HUES64 (cell line): ENCODE data around the gene PRR5L.

Experiments
- H3K27ac ChIP-seq: 2 replicates; pipeline ENCODE4 v1.7.0; 2013; ENCODE audit warnings: low read depth, low read length, inconsistent platforms
- H3K27me3 ChIP-seq: 2 replicates; pipeline ENCODE4 v1.6.1; 2013; ENCODE audit warnings: mild to moderate bottlenecking, low read length; ENCODE audit not compliant: insufficient read depth
- H3K36me3 ChIP-seq: 2 replicates; pipeline ENCODE4 v1.6.1; 2013; ENCODE audit warnings: mild to moderate bottlenecking, low read length; ENCODE audit not compliant: insufficient read depth
- H3K4me1 ChIP-seq: 2 replicates; pipeline ENCODE4 v1.6.1; 2013; ENCODE audit warnings: mild to moderate bottlenecking, low read length, moderate library complexity; ENCODE audit not compliant: insufficient read depth
- H3K4me3 ChIP-seq: 2 replicates; pipeline ENCODE4 v1.5.1; 2013; ENCODE audit warnings: mild to moderate bottlenecking, low read length, moderate library complexity
- H3K9ac ChIP-seq: 2 replicates; pipeline ENCODE4 v1.6.1; 2013; ENCODE audit warnings: mild to moderate bottlenecking, low read depth, low read length
- H3K9me3 ChIP-seq: 2 replicates; pipeline ENCODE4 v1.6.1; 2013; ENCODE audit warnings: low read depth, low read length; ENCODE audit not compliant: insufficient read depth
- WGBS: fragments of 150-250, 120-280 bp; methylation state at CpG from one replicate; pipeline ENCODE4 v1.1.7; 2013; ENCODE audit warnings: missing lambda C conversion rate; 5-methylcytosine and 5-hydroxymethylcytosine counted together

Gene PRR5L

DNA sequence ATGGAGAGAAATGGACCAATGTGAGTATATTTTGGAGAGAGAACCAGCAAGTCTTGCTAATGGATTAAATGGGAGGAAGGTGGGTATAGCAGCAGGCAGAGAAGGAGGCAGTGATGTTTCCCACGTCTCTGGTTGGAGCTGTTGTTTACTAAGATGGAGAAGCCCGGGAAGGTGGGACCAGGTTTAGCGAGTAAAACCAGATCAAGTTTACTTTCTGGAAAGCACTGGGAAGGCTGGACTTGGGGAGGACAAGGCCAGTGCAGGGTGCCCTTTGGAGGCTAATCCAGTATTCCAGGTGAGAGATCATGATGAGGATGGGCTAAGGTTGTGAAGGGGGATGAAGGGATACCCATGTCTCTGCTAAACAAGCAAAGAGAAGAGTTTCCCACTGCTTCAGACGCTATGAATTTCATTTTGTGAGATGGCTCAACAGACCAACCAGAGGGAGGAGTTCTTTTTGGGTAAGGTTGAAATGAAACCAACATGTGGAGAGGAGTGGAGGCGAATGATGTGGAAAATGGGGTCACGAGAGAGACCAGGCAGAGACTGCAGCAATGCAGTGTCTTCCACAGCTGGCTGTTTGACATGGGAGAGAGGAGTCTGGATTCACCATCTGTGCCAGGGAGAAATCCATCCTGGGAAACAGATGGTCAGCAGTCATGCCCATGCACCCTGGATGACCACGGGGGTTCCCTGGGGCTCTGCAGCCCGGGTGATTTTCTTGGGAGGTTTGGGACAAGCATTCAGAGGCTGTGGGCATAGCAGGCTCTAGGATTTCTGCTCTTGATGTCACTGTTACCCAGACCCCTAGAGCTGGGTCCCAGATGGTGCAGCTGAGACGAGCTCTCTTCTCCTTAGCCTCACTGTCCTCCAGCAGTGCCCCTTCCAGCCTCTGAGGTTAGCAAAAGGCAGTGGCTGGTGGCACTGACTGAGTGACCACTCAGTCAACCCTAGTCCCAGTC lies 31.8 kb upstream of the PRR5L start:
- 78% methylated on average over 9 of the region's 9 CpGs for WGBS
- Histone ChIP-seq H3K4me1 (no peaks in the 10 kb centered on the region), H3K36me3 (no peaks in the 10 kb centered on the region), H3K9me3 (no peaks in the 10 kb centered on the region), H3K9ac (no peak overlapping the region), H3K27ac (no peak overlapping the region), H3K27me3 (no peaks in the 10 kb centered on the region), H3K4me3 (no peak overlapping the region)

DNA sequence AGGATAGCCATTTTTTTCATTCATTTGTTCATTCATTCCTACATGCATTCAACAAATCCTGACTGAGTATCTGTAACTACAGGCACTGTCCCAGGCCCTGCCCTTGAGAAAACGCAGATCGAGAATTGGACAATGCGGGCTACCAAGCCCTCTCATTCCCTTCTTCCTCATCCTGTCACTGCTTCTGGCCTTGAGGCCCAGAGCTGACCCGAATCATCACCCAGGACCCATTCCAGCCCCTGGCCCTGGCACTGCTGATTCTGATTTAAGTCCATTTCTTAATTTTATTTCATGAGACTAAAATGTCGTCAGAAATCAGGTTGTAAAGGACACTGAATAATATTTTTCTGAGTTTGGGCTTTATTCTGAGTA lies 31.1 kb upstream of the PRR5L start:
- H3K27ac ChIP-seq, result no peak overlapping the region
- no peaks in the 10 kb centered on the region for H3K36me3 ChIP-seq
- WGBS, result 93% methylated on average over 5 of the region's 5 CpGs
- no peaks in the 10 kb centered on the region for H3K27me3 ChIP-seq
- H3K9me3 ChIP-seq, result no peaks in the 10 kb centered on the region
- no peaks in the 10 kb centered on the region for H3K4me1 ChIP-seq
- no peak overlapping the region for H3K9ac ChIP-seq
- no peak overlapping the region for H3K4me3 ChIP-seq

DNA sequence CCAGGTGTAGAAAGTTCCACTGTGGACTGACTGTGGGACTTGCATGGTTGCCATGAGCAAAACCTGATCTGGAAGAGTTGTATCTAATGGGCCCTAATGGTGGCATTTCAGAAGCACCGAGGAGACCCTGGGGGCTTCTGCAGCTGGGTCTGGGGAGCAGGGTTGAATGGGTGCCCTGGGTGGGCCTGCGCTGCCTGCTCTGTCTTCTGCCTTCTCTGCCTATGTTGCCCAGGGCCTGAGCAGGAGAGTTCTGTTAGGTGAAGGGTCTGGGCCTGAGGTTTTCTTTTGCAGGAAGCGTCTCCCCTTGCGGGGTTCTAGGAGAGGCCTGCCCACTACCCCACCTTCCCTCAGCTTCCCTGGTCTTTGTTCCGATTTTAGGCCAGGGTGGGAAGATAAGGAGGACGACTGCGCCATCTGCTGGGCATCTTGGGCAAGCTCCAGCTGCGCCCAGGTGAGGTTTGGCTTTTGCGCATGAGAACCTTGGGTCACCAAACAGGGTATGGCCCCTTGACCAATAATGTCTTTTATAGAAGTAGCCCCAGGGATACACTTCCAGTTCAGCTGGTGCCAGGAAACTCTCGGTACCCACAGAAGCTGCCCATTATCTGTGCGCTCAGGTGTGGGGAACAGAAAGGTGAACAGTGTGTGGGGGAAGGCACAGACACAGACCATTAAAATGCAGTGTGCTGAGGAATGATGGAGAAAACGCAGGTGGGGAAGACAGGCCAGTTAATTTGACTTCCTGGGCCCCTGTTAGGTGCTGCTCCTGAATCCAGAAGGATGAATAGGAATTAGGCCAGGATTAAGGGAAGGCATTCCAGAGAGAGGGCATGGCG lies 30.1 kb upstream of the PRR5L start:
- WGBS, result 40% methylated on average over 11 of the region's 13 CpGs

DNA sequence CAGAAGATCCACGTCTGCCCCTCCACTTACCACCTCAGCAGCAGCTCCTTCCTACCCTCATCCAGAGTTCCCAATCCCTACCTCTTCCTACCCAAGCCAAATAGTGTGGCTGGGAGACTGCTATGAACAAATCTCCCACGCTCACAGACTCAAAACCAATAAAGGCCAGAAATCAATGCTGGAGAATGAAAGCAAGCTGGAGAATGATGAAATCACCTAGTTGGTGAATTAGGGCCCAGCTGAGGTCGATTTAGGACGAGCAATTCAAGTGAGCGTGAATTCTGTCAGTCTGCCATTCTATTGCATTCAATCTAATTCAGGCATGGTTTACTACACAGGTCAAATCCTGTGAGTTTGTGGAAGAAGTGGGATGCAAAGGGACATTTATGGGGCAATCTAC lies 29.3 kb upstream of the PRR5L start:
- Histone ChIP-seq H3K27ac (no peak overlapping the region), H3K4me1 (no peaks in the 10 kb centered on the region), H3K4me3 (no peak overlapping the region), H3K9me3 (no peaks in the 10 kb centered on the region), H3K9ac (no peak overlapping the region), H3K36me3 (no peaks in the 10 kb centered on the region), H3K27me3 (no peaks in the 10 kb centered on the region)
- WGBS, result 49% methylated on average over 4 of the region's 5 CpGs

More for the DNA sequence above, 30.1 kb upstream of the PRR5L start:
- no peaks in the 10 kb centered on the region for H3K9me3 ChIP-seq
- no peaks in the 10 kb centered on the region for H3K27me3 ChIP-seq
- no peaks in the 10 kb centered on the region for H3K4me1 ChIP-seq
- no peaks in the 10 kb centered on the region for H3K36me3 ChIP-seq
- no peak overlapping the region for H3K9ac ChIP-seq
- no peak overlapping the region for H3K4me3 ChIP-seq
- no peak overlapping the region for H3K27ac ChIP-seq

DNA sequence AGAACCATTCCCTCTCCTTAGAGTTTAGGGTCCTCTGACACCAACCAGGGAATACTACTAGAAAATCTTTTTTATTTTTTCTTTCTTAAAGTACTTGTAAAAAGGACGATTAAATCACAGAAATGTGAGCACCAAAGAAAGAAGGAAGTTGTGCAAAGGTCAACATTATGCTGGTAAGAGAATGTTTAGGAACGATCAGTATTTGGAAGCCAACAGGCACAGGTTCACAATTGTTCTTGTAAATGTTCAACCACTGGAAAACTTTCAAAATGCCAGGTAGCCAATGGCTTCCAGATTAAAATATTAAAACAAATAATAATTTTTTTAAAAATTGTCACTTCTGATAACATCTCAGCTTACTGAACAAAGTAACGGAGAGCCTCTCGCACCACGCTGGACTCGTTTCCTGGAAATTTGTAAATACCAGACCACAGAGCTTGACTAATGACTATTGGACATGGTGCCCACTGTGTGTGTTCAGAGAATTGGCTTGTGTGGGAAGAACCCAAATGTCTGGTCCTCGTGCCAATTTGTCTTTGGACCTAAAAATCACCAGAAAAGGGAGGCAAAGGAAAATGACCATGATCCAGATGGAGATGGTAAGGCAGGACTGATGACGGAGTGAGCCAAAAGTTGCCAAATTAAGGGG lies 27.6 kb upstream of the PRR5L start:
- H3K27me3 ChIP-seq, result no peaks in the 10 kb centered on the region
- no peak overlapping the region for H3K27ac ChIP-seq
- H3K9ac ChIP-seq, result no peak overlapping the region
- H3K36me3 ChIP-seq, result peaks cover 6% of the 10 kb centered on the region; the same call in 1 of the 2 replicates
- no peaks in the 10 kb centered on the region for H3K9me3 ChIP-seq
- 82% methylated on average over 8 of the region's 8 CpGs for WGBS
- H3K4me1 ChIP-seq, result no peaks in the 10 kb centered on the region
- H3K4me3 ChIP-seq, result no peak overlapping the region

DNA sequence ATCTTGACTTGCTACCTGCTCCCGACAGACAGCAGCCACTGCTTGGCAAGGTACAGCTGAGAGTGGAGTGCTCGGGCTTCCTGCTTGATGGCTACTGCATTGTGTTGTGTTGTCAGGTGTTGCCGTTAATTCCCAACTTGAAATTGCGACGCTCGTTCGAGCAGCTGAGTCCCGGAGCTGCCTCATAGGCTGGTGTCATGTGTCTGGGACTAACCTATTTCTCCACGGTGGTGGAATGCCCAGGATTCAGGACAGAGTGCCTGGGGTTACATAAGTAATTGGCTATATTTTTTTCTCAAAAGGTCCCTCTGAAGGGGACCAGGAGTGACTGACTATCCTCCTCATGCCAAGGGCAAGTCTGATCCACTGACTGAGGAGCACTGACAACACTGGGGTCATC lies 25.4 kb upstream of the PRR5L start:
- Histone ChIP-seq H3K4me3 (no peak overlapping the region), H3K27ac (no peak overlapping the region), H3K9me3 (no peaks in the 10 kb centered on the region), H3K9ac (no peak overlapping the region), H3K27me3 (no peaks in the 10 kb centered on the region), H3K4me1 (no peaks in the 10 kb centered on the region), H3K36me3 (peaks cover 6% of the 10 kb centered on the region; the same call in 1 of the 2 replicates)
- WGBS, result 94% methylated on average over 9 of the region's 9 CpGs

DNA sequence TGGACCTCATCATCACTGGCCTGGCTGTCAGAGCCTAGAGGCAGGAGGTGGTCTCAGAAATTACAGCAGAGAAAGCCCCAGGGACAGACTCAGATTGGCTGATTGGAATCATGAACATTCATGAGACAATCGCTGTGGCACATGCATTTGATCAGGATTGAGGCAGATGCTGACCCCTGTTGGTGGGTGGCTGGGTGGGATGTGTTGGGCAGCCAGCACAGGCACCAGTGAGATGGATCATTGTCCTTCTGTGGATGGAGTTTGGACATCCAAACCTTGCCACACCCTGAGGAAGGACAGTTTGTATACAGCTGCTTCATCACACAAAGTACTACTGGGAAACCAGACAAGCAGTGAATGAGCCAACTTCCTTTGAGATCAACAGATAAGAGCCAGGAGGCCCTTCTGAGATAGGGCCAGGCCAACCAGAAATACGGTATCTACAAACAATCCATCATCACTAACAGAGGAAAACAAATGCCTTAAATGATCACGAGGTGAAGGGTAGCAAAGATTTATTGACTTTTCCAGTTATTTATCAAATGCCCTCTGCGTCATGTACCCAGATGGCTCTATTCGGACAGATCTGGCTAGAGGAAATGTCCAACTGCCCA lies 24.2 kb upstream of the PRR5L start:
- H3K4me3 ChIP-seq, result no peak overlapping the region
- no peak overlapping the region for H3K27ac ChIP-seq
- WGBS, result 96% methylated on average over 5 of the region's 5 CpGs
- no peaks in the 10 kb centered on the region for H3K9me3 ChIP-seq
- peaks cover 9% of the 10 kb centered on the region; the same call in 1 of the 2 replicates for H3K36me3 ChIP-seq
- no peaks in the 10 kb centered on the region for H3K4me1 ChIP-seq
- no peaks in the 10 kb centered on the region for H3K27me3 ChIP-seq
- H3K9ac ChIP-seq, result no peak overlapping the region

DNA sequence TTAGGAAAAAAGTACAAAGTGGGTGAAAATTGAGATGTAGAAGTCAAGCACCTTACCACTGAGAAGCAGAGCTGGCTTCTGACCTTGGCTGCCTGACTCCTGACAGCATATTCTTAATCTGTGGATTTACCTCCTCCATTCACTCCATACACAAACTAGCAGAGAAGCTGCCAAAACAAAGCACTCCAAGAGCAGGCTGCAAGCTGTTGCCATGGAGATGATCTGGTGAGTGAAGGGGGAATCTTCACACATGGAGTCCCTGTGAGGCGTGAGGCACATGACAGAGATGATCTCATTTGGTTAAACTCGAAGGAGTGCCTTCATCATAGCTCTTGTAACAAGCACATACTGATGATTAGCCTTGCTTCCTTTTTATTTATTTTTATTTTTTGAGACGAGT lies 23.0 kb upstream of the PRR5L start:
- H3K4me1 ChIP-seq, result no peaks in the 10 kb centered on the region
- H3K4me3 ChIP-seq, result no peak overlapping the region
- H3K27ac ChIP-seq, result no peak overlapping the region
- peaks cover 9% of the 10 kb centered on the region; the same call in 1 of the 2 replicates for H3K36me3 ChIP-seq
- H3K9me3 ChIP-seq, result no peaks in the 10 kb centered on the region
- 89% methylated on average over 3 of the region's 3 CpGs for WGBS
- H3K27me3 ChIP-seq, result no peaks in the 10 kb centered on the region
- no peak overlapping the region for H3K9ac ChIP-seq

DNA sequence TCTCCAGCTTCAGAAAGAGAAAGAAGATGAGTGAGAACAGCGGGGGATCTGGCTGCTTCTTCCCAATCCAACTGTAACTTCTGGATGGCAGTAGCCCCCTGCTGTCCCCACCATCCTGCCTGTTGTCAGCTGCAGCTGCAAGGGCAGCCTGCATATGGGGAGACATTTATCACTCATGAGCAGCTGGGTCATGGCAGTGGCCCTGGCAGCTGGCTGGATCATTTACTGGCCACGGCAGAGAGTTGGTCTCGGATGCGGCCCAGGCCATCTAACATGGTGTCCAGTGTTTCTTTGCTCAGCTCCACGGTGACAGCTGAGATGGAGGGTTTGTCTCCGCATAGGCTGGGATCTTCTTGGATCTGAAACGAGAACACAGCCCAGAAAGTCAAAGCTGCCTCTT lies 21.7 kb upstream of the PRR5L start:
- no peak overlapping the region for H3K27ac ChIP-seq
- H3K9me3 ChIP-seq, result no peaks in the 10 kb centered on the region
- no peaks in the 10 kb centered on the region for H3K27me3 ChIP-seq
- peaks cover 9% of the 10 kb centered on the region; the same call in 1 of the 2 replicates for H3K36me3 ChIP-seq
- H3K9ac ChIP-seq, result no peak overlapping the region
- H3K4me3 ChIP-seq, result no peak overlapping the region
- 94% methylated on average over 7 of the region's 7 CpGs for WGBS
- no peaks in the 10 kb centered on the region for H3K4me1 ChIP-seq

DNA sequence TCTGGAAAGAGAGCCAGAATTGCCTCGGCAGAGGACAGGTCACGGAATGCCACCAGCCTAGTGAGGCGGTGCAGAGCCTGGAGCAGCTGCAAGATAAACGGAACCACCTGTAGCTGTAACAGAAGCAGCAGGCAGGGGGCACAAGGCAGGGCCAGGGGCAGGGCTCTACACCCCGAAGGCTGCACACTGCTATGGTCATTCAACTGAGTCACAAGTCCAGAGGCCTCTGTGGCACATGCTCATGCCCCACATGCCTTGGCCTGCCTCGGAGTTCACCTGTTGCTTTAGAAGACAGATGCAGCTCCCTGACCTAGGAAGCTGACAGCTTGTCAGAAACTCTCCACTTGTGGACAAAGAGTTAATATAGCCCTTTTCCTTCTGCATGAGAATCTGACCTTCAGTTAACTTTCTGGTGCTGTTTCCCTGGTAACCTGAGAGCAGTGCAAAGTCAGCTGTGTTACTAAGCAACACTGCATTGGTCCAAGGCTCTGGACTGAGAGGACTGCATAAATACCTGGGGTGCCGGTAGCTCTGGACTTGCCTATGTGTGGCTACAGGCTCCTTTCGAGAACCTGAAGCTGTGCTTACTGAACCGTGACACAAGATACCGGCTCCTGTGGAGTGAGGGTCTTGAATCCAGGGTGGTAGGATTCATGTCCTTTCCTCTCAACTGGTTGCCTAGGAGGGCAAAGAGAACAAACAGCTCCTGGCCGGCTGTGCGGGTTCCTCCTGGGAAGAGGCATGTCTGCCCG lies 17.4 kb upstream of the PRR5L start:
- 0 out of 2 replicates have a peak, but pooled peaks cover 3% of the 10 kb centered on the region for H3K36me3 ChIP-seq
- no peaks in the 10 kb centered on the region for H3K4me1 ChIP-seq
- no peak overlapping the region for H3K9ac ChIP-seq
- no peaks in the 10 kb centered on the region for H3K27me3 ChIP-seq
- no peak overlapping the region for H3K27ac ChIP-seq
- 88% methylated on average over 13 of the region's 13 CpGs for WGBS
- no peaks in the 10 kb centered on the region for H3K9me3 ChIP-seq
- H3K4me3 ChIP-seq, result no peak overlapping the region
